ENCODE data around the gene WASL. TPM values are rescaled to one million over a fixed set of nuclear protein-coding genes. Genes with fewer than 3 reads are reported as not detected.

The WASL gene
- total and polyA plus RNA-seq, 10 of the 15 experiments (the other 5 are each of a cell fraction or from before 2014, with no cell fraction given): 2.0 to 6.4 (median 3.5) TPM

DNA sequence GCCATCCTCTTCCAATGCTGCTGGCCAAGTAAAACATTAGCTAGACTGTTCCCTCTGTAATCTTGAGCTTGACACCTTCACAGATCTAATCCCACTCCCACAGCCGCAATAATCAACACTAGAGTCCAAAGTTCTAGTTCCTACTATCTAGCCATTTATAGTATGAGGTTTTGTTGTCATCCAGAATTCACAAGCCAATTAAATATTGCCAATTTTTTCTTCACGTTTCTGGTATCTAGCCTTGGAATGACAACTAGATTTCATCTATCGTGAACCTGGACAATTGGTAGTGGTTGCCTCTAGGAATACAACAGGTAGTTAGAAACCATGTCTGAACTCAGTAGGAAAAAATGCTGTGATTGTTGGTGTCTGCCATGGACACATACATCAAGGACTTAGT is 10.4 kb downstream of the WASL start:
- intact Hi-C loops (cut with micrococcal nuclease; ENCODE audit: unreplicated experiment): loop anchor here (2.0 kb wide), 1 partner anchor 14 kb away; no protein-coding TSS in a partner anchor
- Histone ChIP-seq H3K9ac (ENCODE audit: control insufficient read depth, insufficient read depth, low read length) (no peak overlapping the region), H3K27me3 (replicated peaks in 1 of 2; ENCODE audit: control insufficient read depth in 2 of 2, insufficient read depth in 2 of 2, low read length in 1 of 2) (no peaks in the 10 kb centered on the region), H3K79me2 (ENCODE audit: control insufficient read depth, insufficient read depth, low read length) (peaks cover 88% of the 10 kb centered on the region), H3K9me3 (replicated peaks; ENCODE audit: control insufficient read depth, insufficient read depth, low read length) (peaks cover 13% of the 10 kb centered on the region), H3K36me3 (ENCODE audit: control insufficient read depth in 2 of 2, insufficient read depth in 2 of 2, low read length in 1 of 2) (peaks cover 0 to 3% of the 10 kb centered on the region in 2 experiments; a peak in 2 of 4 replicates), H3K27ac (ENCODE audit: control insufficient read depth, insufficient read depth) (no peak overlapping the region), H4K20me1 (ENCODE audit: control insufficient read depth, insufficient read depth) (no peaks in the 10 kb centered on the region), H3K4me3 (no peak overlapping the region), H2AFZ (ENCODE audit: control insufficient read depth, low read depth, low read length) (no peak overlapping the region), H3K4me1 (ENCODE audit: control insufficient read depth, insufficient read depth, low read length) (no peaks in the 10 kb centered on the region), H3K4me2 (ENCODE audit: control insufficient read depth, insufficient read depth) (no peak overlapping the region)
- ATAC-seq (no peak), FAIRE-seq (no peak), DNase-seq (ENCODE audit: low read depth, low spot score) (no peak)
- ChIA-PET CTCF (interaction anchor here (0.8 to 2.0 kb wide), 2 partner anchors 21 to 37 kb away, joined by 4 to 5 read pairs; no protein-coding TSS in a partner anchor), POLR2A (no interaction called here), RAD21 (ENCODE audit: unreplicated experiment) (no interaction called here), SMC1A (ENCODE audit: uncharacterized antibody, unreplicated experiment) (interaction anchor here (1.8 kb wide), 1 partner anchor 11 kb away, joined by 6 read pairs; the partner anchor contains the start of gene WASL)
- in situ Hi-C loops (cut with MboI): no loop called here
- no TSS peak for BruUV-seq (replicated peaks)
- WGBS (ENCODE audit: insufficient coverage, insufficient replicate concordance, low lambda C conversion rate, missing lambda C conversion rate): 99% methylated on average over 3 of the region's 3 CpGs
- TF ChIP-seq RUNX3 (IDR thresholded peaks at IDR 0.05; ENCODE audit: low read length) (no peak), ZNF207 (IDR thresholded peaks at IDR 0.05; ENCODE audit: borderline replicate concordance) (no peak), PML (IDR thresholded peaks at IDR 0.05; ENCODE audit: low read length) (no peak), BCLAF1 (IDR thresholded peaks at IDR 0.05) (no peak), CHD4 (IDR thresholded peaks at IDR 0.05) (no peak), ZZZ3 (IDR thresholded peaks at IDR 0.05; ENCODE audit: control insufficient read depth, insufficient read length, low read depth) (no peak), BMI1 (IDR thresholded peaks at IDR 0.05; ENCODE audit: borderline replicate concordance) (no peak), SPI1 (IDR thresholded peaks at IDR 0.05; ENCODE audit: borderline replicate concordance, insufficient read depth, low read depth, low read length) (no peak), MXI1 (IDR thresholded peaks at IDR 0.05; ENCODE audit: low read depth, low read length) (no peak), SMARCA5 (IDR thresholded peaks at IDR 0.05) (no peak), FOXM1 (IDR thresholded peaks at IDR 0.05; ENCODE audit: low read depth, low read length) (no peak)
- TF ChIP-seq, protein P1, sequence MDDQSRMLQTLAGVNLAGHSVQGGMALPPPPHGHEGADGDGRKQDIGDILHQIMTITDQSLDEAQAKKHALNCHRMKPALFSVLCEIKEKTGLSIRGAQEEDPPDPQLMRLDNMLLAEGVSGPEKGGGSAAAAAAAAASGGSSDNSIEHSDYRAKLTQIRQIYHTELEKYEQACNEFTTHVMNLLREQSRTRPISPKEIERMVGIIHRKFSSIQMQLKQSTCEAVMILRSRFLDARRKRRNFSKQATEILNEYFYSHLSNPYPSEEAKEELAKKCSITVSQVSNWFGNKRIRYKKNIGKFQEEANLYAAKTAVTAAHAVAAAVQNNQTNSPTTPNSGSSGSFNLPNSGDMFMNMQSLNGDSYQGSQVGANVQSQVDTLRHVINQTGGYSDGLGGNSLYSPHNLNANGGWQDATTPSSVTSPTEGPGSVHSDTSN (IDR thresholded peaks at IDR 0.05; ENCODE audit: insufficient replicate concordance, low read depth, low read length): no peak
- TF ChIP-seq, protein P2, sequence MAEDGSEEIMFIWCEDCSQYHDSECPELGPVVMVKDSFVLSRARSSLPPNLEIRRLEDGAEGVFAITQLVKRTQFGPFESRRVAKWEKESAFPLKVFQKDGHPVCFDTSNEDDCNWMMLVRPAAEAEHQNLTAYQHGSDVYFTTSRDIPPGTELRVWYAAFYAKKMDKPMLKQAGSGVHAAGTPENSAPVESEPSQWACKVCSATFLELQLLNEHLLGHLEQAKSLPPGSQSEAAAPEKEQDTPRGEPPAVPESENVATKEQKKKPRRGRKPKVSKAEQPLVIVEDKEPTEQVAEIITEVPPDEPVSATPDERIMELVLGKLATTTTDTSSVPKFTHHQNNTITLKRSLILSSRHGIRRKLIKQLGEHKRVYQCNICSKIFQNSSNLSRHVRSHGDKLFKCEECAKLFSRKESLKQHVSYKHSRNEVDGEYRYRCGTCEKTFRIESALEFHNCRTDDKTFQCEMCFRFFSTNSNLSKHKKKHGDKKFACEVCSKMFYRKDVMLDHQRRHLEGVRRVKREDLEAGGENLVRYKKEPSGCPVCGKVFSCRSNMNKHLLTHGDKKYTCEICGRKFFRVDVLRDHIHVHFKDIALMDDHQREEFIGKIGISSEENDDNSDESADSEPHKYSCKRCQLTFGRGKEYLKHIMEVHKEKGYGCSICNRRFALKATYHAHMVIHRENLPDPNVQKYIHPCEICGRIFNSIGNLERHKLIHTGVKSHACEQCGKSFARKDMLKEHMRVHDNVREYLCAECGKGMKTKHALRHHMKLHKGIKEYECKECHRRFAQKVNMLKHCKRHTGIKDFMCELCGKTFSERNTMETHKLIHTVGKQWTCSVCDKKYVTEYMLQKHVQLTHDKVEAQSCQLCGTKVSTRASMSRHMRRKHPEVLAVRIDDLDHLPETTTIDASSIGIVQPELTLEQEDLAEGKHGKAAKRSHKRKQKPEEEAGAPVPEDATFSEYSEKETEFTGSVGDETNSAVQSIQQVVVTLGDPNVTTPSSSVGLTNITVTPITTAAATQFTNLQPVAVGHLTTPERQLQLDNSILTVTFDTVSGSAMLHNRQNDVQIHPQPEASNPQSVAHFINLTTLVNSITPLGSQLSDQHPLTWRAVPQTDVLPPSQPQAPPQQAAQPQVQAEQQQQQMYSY (CRISPR knock-in tag; IDR thresholded peaks at IDR 0.05): no peak
